ENCODE data around the gene PBRM1. TPM values are rescaled to one million over a fixed set of nuclear protein-coding genes. Genes with fewer than 3 reads are reported as not detected.

Gene PBRM1
- total RNA-seq, 1 experiment from 2014 or later, result 40.0 TPM

- TF ChIP-seq ELF1 (IDR thresholded peaks at IDR 0.05; ENCODE audit: borderline replicate concordance, low read depth), result no peak
Observed at GRCh38 chr3:52521881-52522650, 163.6 kb downstream of the PBRM1 start (continued).

- no peaks in the 10 kb centered on the region for H4K20me1 ChIP-seq (ENCODE audit: insufficient read depth)
- no peak overlapping the region for H3K27ac ChIP-seq (ENCODE audit: low read depth, low read length)
- ChIA-PET CTCF (no interaction called here), POLR2A (no interaction called here), RAD21 (ENCODE audit: low non-redundant PET in 1 of 2, low total read pairs in 2 of 2, uncharacterized antibody in 2 of 2, unreplicated experiment in 2 of 2) (no interaction called here)
- no peak overlapping the region for H2AFZ ChIP-seq (ENCODE audit: low read depth, low read length, poor library complexity, severe bottlenecking)
- no peaks in the 10 kb centered on the region for H3K27me3 ChIP-seq (ENCODE audit: insufficient read depth, low read length)
- intact Hi-C loops (cut with micrococcal nuclease), result no loop called here
- H3K79me2 ChIP-seq (ENCODE audit: insufficient read depth, low read length), result no peaks in the 10 kb centered on the region
- no peak for ATAC-seq
- no peak overlapping the region for H3K9ac ChIP-seq (ENCODE audit: low read length)
- no peaks in the 10 kb centered on the region for H3K9me2 ChIP-seq (ENCODE audit: insufficient read depth)
- no peak overlapping the region for H3K4me3 ChIP-seq (replicated peaks in 1 of 2; ENCODE audit: low read depth in 1 of 2, low read length in 2 of 2)
- no TSS peak for BruUV-seq (replicated peaks)
- H3K36me3 ChIP-seq (ENCODE audit: control insufficient read depth in 1 of 2, insufficient read depth in 2 of 2, low read length in 2 of 2), result peaks cover 0 to 3% of the 10 kb centered on the region in 2 experiments; a peak in 1 of 4 replicates
- TF ChIP-seq ELF1 (IDR thresholded peaks at IDR 0.05; ENCODE audit: borderline replicate concordance, low read depth) (no peak), YY1 (IDR thresholded peaks at IDR 0.05; ENCODE audit: extremely low read depth, insufficient replicate concordance, low read depth, low read length) (no peak), MAX (IDR thresholded peaks at IDR 0.05) (no peak), RAD21 (IDR thresholded peaks at IDR 0.05; ENCODE audit: low read depth) (no peak), FOSL1 (IDR thresholded peaks at IDR 0.05; ENCODE audit: low read depth) (no peak), SIN3A (IDR thresholded peaks at IDR 0.05; ENCODE audit: low read depth) (no peak)
- TF ChIP-seq, protein P1, sequence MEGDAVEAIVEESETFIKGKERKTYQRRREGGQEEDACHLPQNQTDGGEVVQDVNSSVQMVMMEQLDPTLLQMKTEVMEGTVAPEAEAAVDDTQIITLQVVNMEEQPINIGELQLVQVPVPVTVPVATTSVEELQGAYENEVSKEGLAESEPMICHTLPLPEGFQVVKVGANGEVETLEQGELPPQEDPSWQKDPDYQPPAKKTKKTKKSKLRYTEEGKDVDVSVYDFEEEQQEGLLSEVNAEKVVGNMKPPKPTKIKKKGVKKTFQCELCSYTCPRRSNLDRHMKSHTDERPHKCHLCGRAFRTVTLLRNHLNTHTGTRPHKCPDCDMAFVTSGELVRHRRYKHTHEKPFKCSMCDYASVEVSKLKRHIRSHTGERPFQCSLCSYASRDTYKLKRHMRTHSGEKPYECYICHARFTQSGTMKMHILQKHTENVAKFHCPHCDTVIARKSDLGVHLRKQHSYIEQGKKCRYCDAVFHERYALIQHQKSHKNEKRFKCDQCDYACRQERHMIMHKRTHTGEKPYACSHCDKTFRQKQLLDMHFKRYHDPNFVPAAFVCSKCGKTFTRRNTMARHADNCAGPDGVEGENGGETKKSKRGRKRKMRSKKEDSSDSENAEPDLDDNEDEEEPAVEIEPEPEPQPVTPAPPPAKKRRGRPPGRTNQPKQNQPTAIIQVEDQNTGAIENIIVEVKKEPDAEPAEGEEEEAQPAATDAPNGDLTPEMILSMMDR (IDR thresholded peaks at IDR 0.05 in 2 of 3, conservative IDR thresholded peaks at IDR 0.05 in 1 of 3; ENCODE audit: borderline replicate concordance in 1 of 3, insufficient read depth in 1 of 3, low read depth in 2 of 3, low read length in 2 of 3), result no peak
- TF ChIP-seq, protein P2, sequence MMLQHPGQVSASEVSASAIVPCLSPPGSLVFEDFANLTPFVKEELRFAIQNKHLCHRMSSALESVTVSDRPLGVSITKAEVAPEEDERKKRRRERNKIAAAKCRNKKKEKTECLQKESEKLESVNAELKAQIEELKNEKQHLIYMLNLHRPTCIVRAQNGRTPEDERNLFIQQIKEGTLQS (IDR thresholded peaks at IDR 0.05), result no peak
- H3K4me1 ChIP-seq (ENCODE audit: control insufficient read depth in 1 of 2, insufficient read depth in 2 of 2, low read length in 2 of 2), result peaks cover 0 to 3% of the 10 kb centered on the region in 2 experiments; a peak in 1 of 4 replicates
- no peak for DNase-seq (ENCODE audit: low read depth, low spot score)
- H3K4me2 ChIP-seq (ENCODE audit: low read length), result no peak overlapping the region
- no peaks in the 10 kb centered on the region for H3K9me3 ChIP-seq (ENCODE audit: control insufficient read depth in 1 of 2, insufficient read depth in 1 of 2, low read depth in 1 of 2, low read length in 2 of 2)
Observed at GRCh38 chr3:52521488-52521824, 164.3 kb downstream of the PBRM1 start.

Measured in HCT116 (cell line).